DMS53 treated with DMSO at 0.1 percent for 48 hours (cell line): ENCODE measurements around the gene PJA1.

ENCODE experiments used
- DNase-seq: peaks from one replicate; lab custom pipeline; 2025; ENCODE audit not compliant: unreplicated experiment; lab: John Stamatoyannopoulos, UW

Gene PJA1

DNA sequence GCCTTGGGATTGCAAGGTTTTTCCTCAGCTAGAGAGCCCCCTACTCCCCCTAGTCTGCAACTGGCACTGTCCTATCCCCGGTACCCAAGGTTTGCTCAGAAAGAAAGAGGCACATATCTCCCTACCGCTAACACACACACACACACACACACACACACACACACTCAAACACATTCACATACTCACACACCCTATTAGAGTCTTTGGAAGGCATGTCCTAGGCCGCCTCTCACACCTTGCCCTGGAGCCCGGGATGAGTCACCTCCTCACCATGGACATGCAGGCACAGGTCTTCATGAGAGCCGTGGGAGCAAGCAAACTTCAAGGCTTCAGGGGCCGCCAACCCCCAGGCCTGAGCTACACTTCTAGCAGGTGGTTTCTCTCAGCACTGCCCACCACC, 49.2 kb downstream of the PJA1 start:
- no peak for DNase-seq

- DNase-seq = no peak
These were observed 51.5 kb downstream of the PJA1 start for GRCh38 chrX:69113723-69114122.
